Thyroid gland (tissue), 4 donors: ENCODE data around the gene FAM89B. TPM values are rescaled to one million over a fixed set of nuclear protein-coding genes. Genes with fewer than 3 reads are reported as not detected.
A peak's percentile ranks its signal among the peaks of the same experiment; 100 is the strongest.

ENCODE experiments used
- DNase-seq, 2 donors: peaks; one replicate each; pipeline ENCODE4 v3.0.0-alpha.2; 2019
- H3K27ac ChIP-seq, 3 donors: fragments of 200-600 bp; sonication (generic); 1 replicate in 2 of 3; 2 replicates in 1 of 3; pipeline ENCODE4 v1.5.1; 2016 to 2019; ENCODE audit warnings: mild to moderate bottlenecking in 1 of 3, moderate library complexity in 1 of 3
- H3K27me3 ChIP-seq: fragments of 200-600 bp; sonication (generic); one replicate; pipeline ENCODE4 v1.5.1; 2019
- H3K36me3 ChIP-seq, 2 donors: fragments of 200-600 bp; sonication (generic); one replicate each; pipeline ENCODE4 v1.5.1; 2016 to 2019
- H3K4me1 ChIP-seq, 2 donors: fragments of 200-600 bp; sonication (generic); one replicate each; pipeline ENCODE4 v1.5.1; 2017 to 2019
- H3K4me3 ChIP-seq, 3 donors: fragments of 200-600 bp; sonication (generic); replicated peaks in 1 of 3; 1 replicate in 2 of 3; 2 replicates in 1 of 3; pipeline ENCODE4 v1.5.1; 2016; ENCODE audit warnings: mild to moderate bottlenecking in 1 of 3
- H3K9me3 ChIP-seq: fragments of 200-600 bp; sonication (generic); one replicate; pipeline ENCODE4 v1.5.1; 2017
- CTCF ChIP-seq, 6 experiments: fragments of 200-600 bp in 3 of 6; fragments of 450-650 bp in 3 of 6; sonication (generic) in 3 of 6; IDR thresholded peaks; one replicate each; pipeline ENCODE4 v1.5.1; 2016 to 2019; ENCODE audit warnings: antibody characterized with exemption in 6 of 6, mild to moderate bottlenecking in 2 of 6, inconsistent platforms in 1 of 6, moderate library complexity in 1 of 6
- POLR2A ChIP-seq, 2 donors: fragments of 450-650 bp; IDR thresholded peaks; one replicate each; pipeline ENCODE4 v1.6.1; 2017; ENCODE audit warnings: antibody characterized with exemption in 2 of 2, mild to moderate bottlenecking in 2 of 2, moderate library complexity in 1 of 2
- WGBS, 2 donors: methylation state at CpG; one replicate each; pipeline ENCODE4 v1.1.5; 2017; 5-methylcytosine and 5-hydroxymethylcytosine counted together
- intact Hi-C: fragments of 100-400 bp; cut with DNase I; formaldehyde crosslinking; loops from one replicate; pipeline ENCODE4 v1.15.1; 2023
- total RNA-seq, 4 donors: library from RNA; depleted of rRNA; stranded (reverse); fragments of >200 nt; gene quantifications; one replicate each; pipeline ENCODE4 v1.2.3, GENCODE V29; 2016

The FAM89B gene
- total RNA-seq, 4 donors from 2014 or later: 26.9 to 55.5 (median 43.2) TPM

DNA sequence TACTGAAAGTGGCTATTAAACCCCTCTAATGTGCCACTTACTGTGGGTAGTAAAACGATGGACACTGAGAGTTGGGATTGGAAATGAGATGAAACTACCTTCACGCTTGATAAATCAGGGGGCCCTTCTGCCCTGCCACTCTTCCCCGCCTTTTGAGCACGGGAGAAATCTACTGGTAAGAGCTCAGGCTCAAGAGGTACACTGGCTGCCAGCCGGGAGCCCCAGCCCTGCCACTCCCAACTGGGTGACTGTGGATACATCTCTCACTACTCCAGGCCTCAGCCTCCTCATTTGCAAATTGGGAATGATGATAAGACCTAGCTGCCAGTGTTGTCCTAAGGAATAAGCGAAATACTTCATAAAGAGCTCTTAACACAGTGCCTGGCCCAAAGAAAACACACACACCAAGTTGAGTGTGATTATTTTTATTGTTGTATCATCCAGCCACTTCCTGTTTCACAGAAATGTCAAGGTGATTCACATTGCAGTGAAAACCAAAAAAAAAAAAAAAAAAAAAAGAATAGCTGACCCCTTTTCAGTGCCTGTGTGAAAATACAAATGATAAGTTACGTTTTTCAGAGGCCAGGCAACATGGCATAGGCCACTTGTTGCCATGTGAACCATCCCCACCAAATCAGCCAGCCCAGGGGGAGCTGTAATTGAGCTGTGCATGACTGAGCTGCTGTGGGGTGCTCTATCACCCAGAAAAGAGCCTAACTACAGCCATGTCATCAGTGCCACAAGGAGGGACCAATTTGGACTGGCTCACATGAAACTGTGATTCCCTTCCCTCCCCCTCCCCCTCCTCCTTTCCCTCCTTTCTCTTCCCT, 6.5 kb upstream of the FAM89B start:
- Histone ChIP-seq H3K27me3 (no peaks in the 10 kb centered on the region), H3K9me3 (no peaks in the 10 kb centered on the region), H3K27ac (peak overlapping the region; percentile 52 to 69 (median 59)), H3K4me1 (peaks cover 39 to 50% of the 10 kb centered on the region in 2 donors), H3K4me3 (no peak overlapping the region), H3K36me3 (no peaks in the 10 kb centered on the region)
- WGBS, 2 donors: 12 to 27% methylated on average over 7 of the region's 7 CpGs
- peak; percentile 85 to 94 for DNase-seq
- TF ChIP-seq CTCF (IDR thresholded peaks at IDR 0.05): no peak
- no peak for TF ChIP-seq POLR2A (IDR thresholded peaks at IDR 0.05)
- intact Hi-C loops: no loop called here

DNA sequence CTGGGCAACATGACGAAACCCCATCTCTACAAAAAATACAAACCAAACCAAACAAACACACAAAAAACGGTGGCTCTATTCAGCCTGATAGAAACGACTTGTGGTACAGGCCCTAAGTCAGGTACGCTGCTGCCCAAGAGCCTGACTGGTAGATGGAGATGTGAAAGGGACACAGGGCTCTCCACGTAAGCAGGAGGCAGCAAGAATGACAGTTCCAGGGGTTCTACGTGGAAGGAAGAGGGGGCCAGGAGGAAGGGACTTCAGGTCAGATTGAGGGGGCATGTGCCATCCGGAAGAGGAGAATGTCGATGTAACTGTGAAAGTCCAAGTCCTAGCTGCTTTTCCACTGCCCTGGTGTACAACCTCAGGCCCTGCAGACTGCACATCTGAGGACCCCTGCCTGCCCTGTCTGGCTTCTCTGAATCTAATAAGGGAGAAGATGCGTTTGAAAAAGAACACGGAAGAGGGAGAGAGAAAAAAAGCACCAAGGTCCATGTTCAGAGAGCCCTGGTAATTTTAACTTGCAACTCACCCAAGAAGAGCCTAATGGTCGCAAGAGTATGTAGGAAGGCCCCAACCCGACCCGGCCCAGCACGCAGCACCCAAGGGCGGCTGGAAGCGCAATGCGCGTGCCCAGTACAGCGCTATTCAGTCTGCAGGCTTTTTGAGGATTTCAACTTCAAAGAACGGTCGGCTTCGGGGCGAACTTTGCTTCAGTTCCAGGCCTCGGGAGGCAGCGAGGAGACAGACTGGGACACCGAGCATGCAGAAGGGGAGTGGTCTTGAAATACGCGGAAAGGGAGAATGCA, 3.0 kb upstream of the FAM89B start:
- peak overlapping the region; percentile 37 to 93 (median 91) for H3K4me3 ChIP-seq
- H3K36me3 ChIP-seq: no peaks in the 10 kb centered on the region
- 10 to 11% methylated on average over 28 of the region's 28 CpGs for WGBS, 2 donors
- DNase-seq: no peak
- TF ChIP-seq POLR2A (IDR thresholded peaks at IDR 0.05): no peak
- no peak for TF ChIP-seq CTCF (IDR thresholded peaks at IDR 0.05)
- no peaks in the 10 kb centered on the region for H3K9me3 ChIP-seq
- H3K27me3 ChIP-seq: no peaks in the 10 kb centered on the region
- peaks cover 59 to 72% of the 10 kb centered on the region in 2 donors for H3K4me1 ChIP-seq
- intact Hi-C loops: no loop called here
- peak overlapping the region; percentile 86 to 90 (median 90) for H3K27ac ChIP-seq

- H3K27ac ChIP-seq: peak within 1 kb of the TSS; percentile 86 to 90 (median 90)
- no peaks in the 10 kb centered on the region for H3K36me3 ChIP-seq
- no peaks in the 10 kb centered on the region for H3K9me3 ChIP-seq
- no peaks in the 10 kb centered on the region for H3K27me3 ChIP-seq
- intact Hi-C loops: no loop called here
- peak within 1 kb of the TSS; percentile 90 to 93 (median 91) for H3K4me3 ChIP-seq
- 0% methylated on average over 18 to 19 of the region's 89 CpGs for whole genome bisulfite sequencing, 2 donors
- H3K4me1 ChIP-seq: peaks cover 62 to 74% of the 10 kb centered on the region in 2 donors
- peak; percentile 99 for DNase-seq
- TF ChIP-seq POLR2A (IDR thresholded peaks at IDR 0.05): peak in 1 of 2 donors; percentile 78
- TF ChIP-seq CTCF (IDR thresholded peaks at IDR 0.05): peak in 4 of 6 experiments; percentile 41 to 66 (median 53)
Observed at GRCh38 chr11:65569973-65570918, 2.1 kb upstream of the FAM89B start, which contains the start of gene ZNRD2. Gene ZNRD2 (plus strand): TSS chr11:65570477. CDS start chr11:65570492, 15 bp downstream.

DNA sequence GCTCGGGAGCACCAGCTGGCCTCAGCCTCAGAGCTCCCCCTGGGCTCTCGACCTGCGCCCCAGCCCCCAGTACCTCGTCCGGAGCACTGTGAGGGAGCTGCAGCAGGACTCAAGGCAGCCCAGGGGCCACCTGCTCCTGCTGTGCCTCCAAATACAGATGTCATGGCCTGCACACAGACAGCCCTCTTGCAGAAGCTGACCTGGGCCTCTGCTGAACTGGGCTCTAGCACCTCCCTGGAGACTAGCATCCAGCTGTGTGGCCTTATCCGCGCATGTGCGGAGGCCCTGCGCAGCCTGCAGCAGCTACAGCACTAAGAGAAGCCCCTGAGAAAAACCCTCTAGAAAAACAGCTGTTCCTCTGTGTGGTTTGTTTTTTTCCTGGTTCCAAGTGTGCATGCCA, 918 bp upstream of the FAM89B start:
- TF ChIP-seq POLR2A (IDR thresholded peaks at IDR 0.05) (no peak), CTCF (IDR thresholded peaks at IDR 0.05) (no peak)
- H3K4me3 ChIP-seq: peak overlapping the region in 1 of 3 donors; percentile 93
- WGBS, 2 donors: 73 to 77% methylated on average over 9 of the region's 9 CpGs
- H3K27ac ChIP-seq: no peak overlapping the region
- peaks cover 58 to 68% of the 10 kb centered on the region in 2 donors for H3K4me1 ChIP-seq
- H3K36me3 ChIP-seq: no peaks in the 10 kb centered on the region
- intact Hi-C loops: no loop called here
- no peaks in the 10 kb centered on the region for H3K9me3 ChIP-seq
- no peak for DNase-seq
- no peaks in the 10 kb centered on the region for H3K27me3 ChIP-seq
